Thoracic aorta (tissue), 2 donors: Measurements from ENCODE around the gene GBA2. TPM values are rescaled to one million over a fixed set of nuclear protein-coding genes. Genes with fewer than 3 reads are reported as not detected.
A peak's percentile ranks its signal among the peaks of the same experiment; 100 is the strongest.

Source experiments
- ATAC-seq: fragments of 150-250 bp; one replicate; pipeline ENCODE4 v1.8.0; 2017; ENCODE audit warnings: low read depth; ENCODE audit not compliant: insufficient number of reproducible peaks, low FRiP score
- DNase-seq: peaks from one replicate; pipeline ENCODE4 v3.0.0-alpha.2; 2020; ENCODE audit warnings: low spot score
- H3K27ac ChIP-seq, 2 donors: fragments of 200-600 bp; sonication (generic); 1 replicate in 1 of 2; 2 replicates in 1 of 2; pipeline ENCODE4 v1.5.1; 2016; ENCODE audit warnings: mild to moderate bottlenecking in 2 of 2, moderate library complexity in 2 of 2
- H3K27me3 ChIP-seq: fragments of 200-600 bp; sonication (generic); replicated peaks from 2 replicates; pipeline ENCODE4 v1.6.0; 2016; ENCODE audit warnings: mild to moderate bottlenecking; ENCODE audit not compliant: insufficient read depth
- H3K36me3 ChIP-seq: fragments of 200-600 bp; sonication (generic); one replicate; pipeline ENCODE4 v1.5.1; 2016
- H3K4me1 ChIP-seq, 2 donors: fragments of 200-600 bp; sonication (generic); 1 replicate in 1 of 2; 2 replicates in 1 of 2; pipeline versions ENCODE4 v1.5.1 to v1.6.0; 2016; ENCODE audit warnings: low read depth in 2 of 2, mild to moderate bottlenecking in 1 of 2; ENCODE audit not compliant: control insufficient read depth in 1 of 2
- H3K4me3 ChIP-seq: fragments of 200-600 bp; sonication (generic); 2 replicates; pipeline ENCODE4 v1.5.1; 2016; ENCODE audit warnings: mild to moderate bottlenecking
- H3K9me3 ChIP-seq: fragments of 200-600 bp; sonication (generic); 2 replicates; pipeline ENCODE4 v1.5.1; 2016
- CTCF ChIP-seq: fragments of 200-600 bp; sonication (generic); IDR thresholded peaks from one replicate; pipeline ENCODE4 v1.5.1; 2019; ENCODE audit warnings: antibody characterized with exemption
- total RNA-seq, 2 donors: library from RNA; depleted of rRNA; stranded (reverse); fragments of >200 nt; gene quantifications; one replicate each; pipeline versions ENCODE4 v1.1.0 to v1.2.3, GENCODE V29; 2016

The GBA2 gene
- total RNA-seq, 2 donors from 2014 or later: 75.8 to 115 TPM

DNA sequence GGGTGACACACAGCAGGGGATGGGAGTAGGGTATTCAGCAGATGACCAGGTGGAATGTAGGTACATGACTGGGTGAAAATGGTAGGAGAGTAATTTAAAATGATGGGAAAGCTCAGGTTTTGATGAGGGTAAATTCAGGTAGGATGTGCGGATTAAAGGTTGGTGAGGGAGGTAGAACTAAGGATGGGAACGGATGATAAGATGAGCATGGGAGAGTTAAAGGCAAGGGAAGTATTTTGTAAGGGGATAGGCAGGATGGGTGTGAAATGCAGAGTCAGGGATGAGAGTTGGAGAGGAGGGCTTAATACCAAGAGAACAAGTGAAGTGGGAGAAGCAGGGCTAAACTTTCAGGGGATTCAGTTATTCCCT lies 18.6 kb downstream of the GBA2 start:
- Histone ChIP-seq H3K36me3 (peaks cover 11% of the 10 kb centered on the region), H3K27me3 (no peaks in the 10 kb centered on the region), H3K9me3 (no peaks in the 10 kb centered on the region), H3K4me3 (peak overlapping the region; percentile 86), H3K4me1 (peaks cover 31 to 68% of the 10 kb centered on the region in 2 donors), H3K27ac (peak overlapping the region; percentile 99)
- ATAC-seq (no peak), DNase-seq (no peak)
- TF ChIP-seq CTCF: no peak

- H3K36me3 ChIP-seq: peaks cover 11% of the 10 kb centered on the region
- no peaks in the 10 kb centered on the region for H3K9me3 ChIP-seq
- ATAC-seq (no peak), DNase-seq (no peak)
- H3K27me3 ChIP-seq: no peaks in the 10 kb centered on the region
- peaks cover 31 to 72% of the 10 kb centered on the region in 2 donors for H3K4me1 ChIP-seq
- H3K27ac ChIP-seq: peak overlapping the region; percentile 99
- TF ChIP-seq CTCF: peak; percentile 62
- peak overlapping the region; percentile 86 for H3K4me3 ChIP-seq
Measured at GRCh38 chr9:35729700-35730485, 19.1 kb downstream of the GBA2 start.

DNA sequence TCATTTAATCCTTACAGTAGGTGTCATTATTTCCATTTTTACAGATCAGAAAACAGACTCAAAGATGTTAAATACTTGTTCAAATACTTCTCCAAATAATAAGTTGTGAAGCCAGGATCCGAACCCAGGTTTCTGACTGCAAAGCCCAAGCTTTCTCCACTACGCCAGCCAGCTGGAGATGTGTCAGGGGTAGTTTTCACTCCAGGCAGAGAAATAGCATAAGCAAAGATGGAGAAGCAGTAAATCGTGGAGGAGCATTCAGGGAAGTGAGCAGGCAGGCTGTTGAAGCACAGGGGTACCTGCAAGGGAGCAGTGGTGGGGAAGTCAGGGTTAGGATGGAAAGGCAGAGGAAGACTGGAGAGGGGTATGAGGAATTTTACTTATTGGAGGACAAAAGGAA lies 19.9 kb downstream of the GBA2 start:
- no peaks in the 10 kb centered on the region for H3K9me3 ChIP-seq
- DNase-seq (no peak), ATAC-seq (no peak)
- peak overlapping the region; percentile 86 for H3K4me3 ChIP-seq
- no peaks in the 10 kb centered on the region for H3K27me3 ChIP-seq
- peaks cover 15% of the 10 kb centered on the region for H3K36me3 ChIP-seq
- peak overlapping the region; percentile 99 for H3K27ac ChIP-seq
- TF ChIP-seq CTCF: no peak
- H3K4me1 ChIP-seq: peaks cover 31 to 67% of the 10 kb centered on the region in 2 donors

- peak; percentile 44 for ATAC-seq
Measured at GRCh38 chr9:35728041-35728971, 20.7 kb downstream of the GBA2 start.

More at GRCh38 chr9:35728041-35728971, 20.7 kb downstream of the GBA2 start:
- Histone ChIP-seq H3K4me3 (peak overlapping the region; percentile 86), H3K27me3 (no peaks in the 10 kb centered on the region), H3K9me3 (no peaks in the 10 kb centered on the region), H3K36me3 (peaks cover 23% of the 10 kb centered on the region), H3K27ac (peak overlapping the region; percentile 99), H3K4me1 (peaks cover 23 to 59% of the 10 kb centered on the region in 2 donors)
- TF ChIP-seq CTCF: no peak
- peak; percentile 80 for DNase-seq
